8988T (cell line): ENCODE measurements around the gene APOM.
A peak's percentile ranks its signal among the peaks of the same experiment; 100 is the strongest.

Experiments
- DNase-seq: peaks from one replicate; pipeline ENCODE4 v3.0.0; 2011

Gene APOM

DNA sequence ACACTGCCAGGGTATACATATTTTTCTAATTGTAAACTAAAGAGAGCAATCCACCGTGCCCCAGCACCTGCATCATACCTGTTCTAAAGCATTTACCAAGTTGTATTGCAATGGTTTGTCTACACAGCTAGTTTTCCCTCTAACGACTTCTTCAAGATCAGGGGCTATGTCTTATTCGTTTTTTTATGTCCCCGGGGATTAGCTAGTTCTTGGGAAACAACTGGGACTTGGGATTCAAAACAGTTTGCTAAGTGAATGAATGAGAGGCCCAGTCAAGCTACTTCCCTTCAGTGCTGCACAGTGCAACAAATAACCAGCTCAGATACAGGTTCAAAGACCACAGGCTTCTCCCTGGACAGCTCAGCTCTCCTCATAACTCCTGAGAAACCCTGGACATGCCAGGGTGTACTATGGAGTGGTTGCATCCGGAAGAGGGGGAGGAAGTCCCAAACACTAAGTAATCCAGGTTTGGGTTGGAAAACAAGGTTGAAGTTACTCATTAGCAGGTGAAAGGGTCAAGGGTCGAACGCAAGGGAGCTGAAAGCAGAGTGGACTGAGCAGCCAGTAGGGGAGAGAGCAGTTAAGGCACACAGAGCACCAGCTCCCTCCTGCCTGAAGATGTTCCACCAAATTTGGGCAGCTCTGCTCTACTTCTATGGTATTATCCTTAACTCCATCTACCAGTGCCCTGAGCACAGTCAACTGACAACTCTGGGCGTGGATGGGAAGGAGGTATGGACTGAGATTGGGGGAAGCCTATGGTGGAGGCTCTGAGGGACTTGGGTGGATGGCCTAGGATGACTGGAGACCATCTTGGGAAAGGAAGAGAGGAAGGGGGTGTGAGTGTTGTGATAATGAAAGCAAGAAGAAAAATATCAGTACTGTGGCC lies at the start of gene APOM:
APOM (plus strand) TSS at position 546 of the 889 bp plus-strand sequence; CDS start at position 619, 73 bp downstream.
- no peak for DNase-seq

DNA sequence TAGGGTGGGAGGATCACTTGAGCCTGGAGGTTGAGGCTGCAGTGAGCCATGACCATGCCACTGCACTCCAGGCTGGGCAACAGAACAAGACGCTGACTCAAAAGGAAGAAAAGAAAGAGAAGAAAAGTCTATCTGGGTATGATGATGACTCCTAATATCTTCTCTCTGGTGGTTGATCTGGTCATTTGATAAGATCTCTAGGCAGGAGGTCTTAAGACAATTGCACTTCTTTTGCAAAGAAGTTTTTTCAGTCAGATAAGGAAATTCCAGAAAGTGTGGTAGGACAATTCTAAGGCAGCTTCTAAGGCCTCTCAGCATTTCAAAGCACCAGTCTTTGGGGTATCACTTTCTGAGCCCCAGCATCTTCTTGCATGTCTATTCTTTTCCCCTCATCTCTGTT lies 48.4 kb upstream of the APOM start:
- no peak for DNase-seq

DNA sequence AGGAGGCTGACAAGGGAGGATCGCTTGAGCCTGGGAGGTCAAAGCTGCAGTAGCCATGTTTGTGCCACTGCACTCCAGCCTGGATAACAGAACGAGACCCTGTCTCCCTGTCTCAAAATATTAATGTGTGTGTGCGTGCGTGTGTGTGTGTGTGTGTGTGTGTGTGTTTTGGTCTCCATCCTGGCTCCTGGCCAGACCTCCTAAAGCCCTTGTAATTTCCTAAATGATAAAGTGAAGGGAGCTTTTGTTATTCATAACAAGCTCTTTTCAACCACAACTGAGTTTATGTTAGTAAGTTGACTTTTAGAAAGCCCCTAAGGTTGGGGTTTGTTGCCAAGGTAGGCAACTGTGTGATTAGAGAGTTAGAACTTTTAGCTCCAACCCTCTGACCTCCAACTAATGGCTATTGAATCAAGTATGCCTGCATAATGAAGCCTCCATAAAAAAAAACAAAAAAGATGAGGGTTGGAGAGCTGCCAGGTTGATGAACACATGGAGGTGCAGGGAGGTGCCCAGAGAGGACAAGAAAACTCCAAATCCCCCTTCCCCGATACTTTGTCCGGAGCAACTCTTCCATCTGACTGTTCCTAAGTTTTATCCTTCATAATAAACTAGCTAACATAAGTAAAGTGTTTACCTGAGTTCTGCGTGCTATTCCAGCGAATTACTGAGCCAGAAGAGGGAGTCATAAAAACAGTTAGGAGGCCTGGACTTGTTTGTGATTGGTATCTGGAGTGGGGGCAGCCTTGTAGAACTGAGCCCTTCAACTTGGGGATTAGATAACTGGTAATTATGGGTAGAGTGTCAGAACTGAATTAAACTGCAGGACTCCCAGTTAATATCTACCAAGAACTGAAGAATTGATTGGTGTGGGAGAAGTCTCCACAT lies 45.9 kb upstream of the APOM start:
- no peak for DNase-seq

DNA sequence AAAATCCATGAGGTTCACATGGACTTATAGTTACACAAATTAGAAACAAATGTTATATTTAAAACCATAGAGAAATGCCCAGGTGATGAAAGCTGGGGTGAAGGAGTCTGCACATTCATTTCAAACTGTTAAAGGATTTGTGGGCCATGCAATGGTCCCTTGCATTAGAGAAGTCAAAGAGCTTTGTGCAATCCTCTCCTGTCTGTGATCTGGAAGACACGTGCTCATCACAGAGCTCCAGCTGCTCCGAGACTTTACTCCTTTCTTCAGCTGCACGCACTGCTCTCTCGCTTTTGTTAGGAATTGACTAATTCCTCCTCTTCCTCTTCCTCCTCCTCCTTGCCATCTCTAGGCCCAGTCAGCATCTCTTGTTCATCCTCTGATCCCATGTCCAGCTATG lies 44.7 kb upstream of the APOM start:
- DNase-seq, result no peak

DNA sequence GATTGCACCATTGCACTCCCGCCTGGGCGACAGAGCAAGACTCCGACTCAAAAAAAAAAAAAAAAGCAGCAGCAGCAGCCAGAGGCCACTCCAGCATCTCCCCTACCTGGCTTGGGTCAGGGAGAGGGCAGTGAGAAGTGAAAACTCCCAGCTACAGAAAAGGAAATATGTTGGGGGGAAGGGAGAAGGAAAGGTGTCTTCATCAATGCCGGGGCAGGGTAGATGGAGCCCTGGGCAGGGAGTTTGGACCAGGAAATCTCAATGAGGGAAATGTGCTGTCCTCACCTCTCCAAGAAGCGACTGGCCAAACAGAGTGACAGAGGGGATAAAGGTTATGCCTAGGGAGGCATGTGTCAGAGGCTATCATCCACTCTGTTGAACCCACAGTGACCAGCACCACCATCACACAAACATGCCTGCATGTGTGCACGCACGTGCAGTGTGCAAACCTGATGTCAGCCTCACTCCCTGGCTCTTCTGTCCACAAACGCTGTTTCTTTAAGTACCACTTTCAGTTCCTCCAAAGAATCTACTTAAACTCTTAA lies 41.5 kb upstream of the APOM start:
- DNase-seq, result no peak

DNA sequence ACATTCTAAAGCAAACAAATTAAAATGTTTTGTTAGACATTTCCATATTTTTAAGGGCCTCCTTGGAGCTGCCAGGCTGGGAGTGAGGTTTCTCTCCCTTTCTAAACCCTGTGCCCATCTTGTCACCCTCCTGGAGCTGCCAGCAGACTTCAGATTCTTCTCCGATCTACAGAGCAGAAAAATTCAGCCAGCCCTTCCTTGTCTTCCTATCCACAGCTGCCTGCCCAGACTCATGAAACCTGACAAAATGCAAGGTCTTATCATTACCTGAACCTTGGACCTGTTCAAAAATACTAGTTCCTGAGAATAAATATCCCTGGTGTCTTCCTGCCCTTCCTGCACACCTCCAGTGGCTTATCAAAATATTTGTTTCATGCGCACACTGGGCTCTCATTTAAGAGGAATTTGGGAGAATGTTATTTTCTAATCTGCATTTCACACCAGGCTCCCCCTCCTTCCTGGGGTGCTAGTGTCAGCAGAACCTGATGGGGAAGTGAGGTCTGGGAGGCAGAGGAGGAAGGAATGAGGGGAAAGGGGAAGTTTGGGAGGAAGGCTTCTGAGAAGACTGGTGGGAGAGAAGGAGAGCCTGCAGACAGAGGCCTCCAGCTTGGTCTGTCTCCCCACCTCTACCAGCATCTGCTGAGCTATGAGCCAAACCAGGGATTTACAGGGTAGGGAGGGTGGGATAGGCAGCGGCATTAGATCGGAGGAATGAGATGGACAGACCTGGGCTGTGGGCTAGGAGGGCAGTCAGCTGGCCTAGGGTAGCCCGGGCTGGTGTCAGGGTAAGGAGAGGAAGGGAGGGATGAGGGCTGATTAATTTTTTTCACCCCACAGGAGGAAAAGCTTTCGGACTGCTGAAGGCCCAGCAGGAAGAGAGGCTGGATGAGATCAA lies 40.8 kb upstream of the APOM start, which contains the start of gene AIF1:
AIF1 (plus strand) TSS at position 551 of the 895 bp plus-strand sequence; CDS start at position 647, 96 bp downstream.
- DNase-seq, result no peak

DNA sequence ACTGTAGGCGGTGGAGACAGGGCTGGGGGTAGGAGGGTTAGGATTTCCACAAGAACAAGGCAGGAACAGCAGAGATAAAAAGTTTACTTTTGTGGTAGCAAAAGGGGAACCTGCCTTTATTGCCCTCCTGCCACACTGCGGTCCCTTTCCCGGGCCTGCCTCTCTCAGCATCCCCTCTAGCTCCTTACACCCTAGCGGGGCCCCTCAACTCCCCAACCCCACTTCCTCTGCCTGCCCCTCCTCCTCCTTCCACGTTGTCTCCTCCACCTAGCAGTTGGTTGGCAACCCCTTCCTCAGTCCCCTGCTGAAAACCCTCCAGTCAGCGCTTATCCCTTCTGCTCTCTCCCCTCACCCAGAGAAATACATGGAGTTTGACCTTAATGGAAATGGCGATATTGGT lies 39.9 kb upstream of the APOM start:
- no peak for DNase-seq

DNA sequence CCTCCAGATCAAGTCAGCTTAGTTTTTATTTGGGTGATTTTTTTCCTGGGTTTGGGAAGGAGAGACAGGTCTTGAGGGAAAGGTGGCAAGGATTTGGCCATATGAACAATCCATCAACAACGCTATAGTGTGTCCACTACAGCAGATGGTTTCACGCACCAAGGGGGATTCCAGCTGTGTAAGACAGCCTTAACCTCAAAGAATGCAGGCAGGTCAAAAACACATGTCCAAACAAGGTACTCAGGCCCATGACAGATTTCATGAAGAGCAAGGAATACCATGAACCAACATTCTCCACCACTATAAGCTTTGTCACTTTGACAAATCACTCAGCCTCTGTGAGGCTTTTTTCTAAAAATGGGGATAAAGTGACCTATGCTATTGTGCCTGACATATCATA lies 38.7 kb upstream of the APOM start:
- DNase-seq, result no peak

DNA sequence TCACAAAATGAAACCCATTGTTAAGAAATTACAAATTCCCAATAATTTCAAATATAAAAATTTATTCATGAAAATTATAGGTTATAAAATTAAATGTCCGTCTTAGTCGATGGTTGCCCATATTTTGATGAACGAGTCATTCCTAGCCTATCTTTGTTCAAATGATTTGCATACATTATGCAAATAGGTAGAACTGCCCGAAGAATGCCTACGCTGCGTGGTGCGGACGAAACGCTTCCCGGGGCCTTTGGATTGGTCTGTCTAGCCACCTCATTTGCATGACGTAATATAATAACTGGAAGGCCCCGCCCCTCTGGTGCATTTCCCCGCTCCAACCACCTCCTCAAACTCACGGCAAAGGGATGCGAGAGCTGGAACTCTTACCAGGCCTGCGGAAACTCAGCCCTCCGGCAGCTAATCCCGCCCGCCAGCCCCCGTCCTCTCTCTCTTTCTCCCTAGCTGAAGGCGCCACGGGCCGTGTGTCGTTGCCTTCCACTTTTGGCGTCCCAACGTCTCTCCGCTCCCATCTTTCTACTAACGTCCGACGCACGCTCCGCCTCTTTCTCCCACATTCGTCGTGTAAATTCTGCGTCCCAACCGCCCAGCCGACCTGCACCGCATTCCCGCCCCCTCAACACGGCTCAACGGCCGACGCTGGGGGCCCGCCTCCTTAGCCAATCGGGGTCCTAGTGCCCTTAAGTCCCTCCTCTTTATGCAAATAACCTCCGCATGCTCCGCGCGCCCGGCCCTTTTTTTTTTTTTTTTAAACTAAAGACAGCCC lies 35.7 kb upstream of the APOM start:
- DNase-seq, result peak; percentile 91

DNA sequence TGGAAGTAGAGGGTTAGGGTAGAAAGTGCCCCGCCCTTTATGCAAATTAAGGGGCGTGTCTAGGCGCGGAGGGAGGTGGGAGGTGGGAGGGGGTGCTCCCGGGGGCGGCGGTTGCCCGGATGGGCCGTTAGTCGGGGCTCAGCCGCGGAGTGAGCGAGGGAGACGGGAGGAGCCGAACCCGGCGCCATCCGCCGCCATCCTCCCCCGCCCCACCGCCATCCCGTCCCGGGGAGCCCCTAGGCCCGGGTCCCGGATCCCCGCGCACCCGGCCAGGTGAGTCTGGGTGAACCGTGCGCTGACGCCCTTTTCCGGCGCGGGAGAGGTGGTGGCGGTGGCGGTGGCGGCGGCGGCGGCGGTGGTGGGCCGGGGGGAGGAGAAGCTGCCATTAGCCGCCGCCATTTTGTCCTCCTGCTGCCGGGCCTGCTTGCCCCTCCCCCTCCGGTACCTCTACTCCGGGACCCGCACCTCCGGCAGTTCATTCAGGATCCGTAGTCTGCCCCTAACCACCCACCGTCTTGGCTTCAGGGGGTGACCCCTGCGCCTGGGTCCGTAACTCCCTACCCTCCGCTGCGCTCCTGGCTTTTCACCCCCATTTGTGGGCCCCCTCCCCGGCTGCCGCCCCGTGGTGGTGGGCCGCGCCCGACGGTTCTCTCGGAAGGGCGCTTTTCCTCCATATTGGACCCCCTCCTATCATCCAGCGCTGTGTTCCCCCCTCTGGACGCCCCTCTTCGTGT lies 34.9 kb upstream of the APOM start, which contains the start of gene PRRC2A:
PRRC2A (plus strand) TSS at position 130 of the 734 bp plus-strand sequence. CDS start 2,075 bp downstream, outside the sequence.
- peak; percentile 93 for DNase-seq

DNA sequence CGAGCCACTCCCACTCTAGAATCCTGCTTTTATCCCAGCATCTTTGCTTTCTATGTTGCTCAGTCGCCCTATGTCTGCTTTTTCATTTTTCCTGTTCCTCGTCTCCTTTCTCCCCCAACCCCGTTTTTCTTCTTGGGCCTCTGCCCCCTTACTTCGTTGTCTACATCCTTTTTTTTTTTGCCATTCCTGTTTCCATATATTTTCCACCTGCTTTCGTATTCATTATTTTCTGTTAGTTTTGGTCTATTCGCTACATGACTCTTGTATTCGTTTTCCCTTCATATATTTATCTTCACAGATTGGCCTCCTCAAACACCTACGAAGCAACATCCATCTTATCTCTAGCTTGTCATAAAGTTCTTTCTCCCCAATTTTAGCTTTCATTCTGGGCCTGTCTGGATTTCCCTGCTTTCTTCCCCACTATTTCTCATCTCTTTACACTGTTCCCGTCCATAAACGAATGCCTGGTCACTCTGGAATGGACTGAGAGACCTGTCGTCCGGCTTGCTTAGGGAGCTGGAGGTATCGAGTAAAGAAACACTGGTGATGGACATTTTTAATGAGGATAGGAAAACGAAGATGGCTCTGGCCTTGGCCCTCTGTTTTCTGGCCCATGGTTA lies 34.3 kb upstream of the APOM start:
- DNase-seq, result no peak

DNA sequence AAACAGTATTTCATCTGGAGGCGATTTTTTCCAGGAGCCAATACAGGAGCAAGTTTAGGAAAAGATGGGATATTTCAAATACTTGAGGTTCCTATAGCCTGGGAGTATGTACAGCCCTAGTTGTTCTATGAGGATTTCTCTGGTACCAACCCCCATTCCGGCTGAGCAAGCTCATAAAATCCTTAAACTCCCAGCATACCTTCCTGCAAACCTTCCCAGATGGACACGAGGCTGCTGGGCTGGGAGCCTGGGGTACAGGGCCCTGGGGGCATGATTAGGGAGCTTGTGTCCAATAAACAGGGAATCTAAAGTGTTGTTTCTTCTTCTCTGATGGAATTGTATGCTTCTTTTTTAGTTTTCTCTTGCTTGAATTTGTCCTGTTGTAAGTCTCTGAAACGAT lies 33.7 kb upstream of the APOM start:
- DNase-seq, result no peak

DNA sequence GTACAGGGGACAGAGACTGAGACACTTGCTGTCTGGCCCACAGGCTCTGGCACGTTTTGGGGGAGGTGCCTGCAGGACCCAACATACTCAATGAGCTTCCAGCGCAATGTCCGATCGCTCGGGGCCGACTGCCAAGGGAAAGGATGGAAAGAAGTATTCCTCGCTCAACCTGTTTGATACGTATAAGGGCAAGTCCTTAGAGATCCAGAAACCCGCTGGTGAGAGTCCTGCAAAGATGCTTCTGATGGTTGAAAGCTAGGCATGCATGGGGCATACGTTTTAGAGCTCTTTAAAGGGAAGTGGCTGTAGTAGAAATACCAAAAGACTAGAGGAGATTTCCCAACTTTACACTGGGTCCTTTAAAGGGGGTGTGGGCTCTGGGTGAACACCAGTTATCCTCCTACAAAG lies 33.0 kb upstream of the APOM start:
- DNase-seq, result no peak

DNA sequence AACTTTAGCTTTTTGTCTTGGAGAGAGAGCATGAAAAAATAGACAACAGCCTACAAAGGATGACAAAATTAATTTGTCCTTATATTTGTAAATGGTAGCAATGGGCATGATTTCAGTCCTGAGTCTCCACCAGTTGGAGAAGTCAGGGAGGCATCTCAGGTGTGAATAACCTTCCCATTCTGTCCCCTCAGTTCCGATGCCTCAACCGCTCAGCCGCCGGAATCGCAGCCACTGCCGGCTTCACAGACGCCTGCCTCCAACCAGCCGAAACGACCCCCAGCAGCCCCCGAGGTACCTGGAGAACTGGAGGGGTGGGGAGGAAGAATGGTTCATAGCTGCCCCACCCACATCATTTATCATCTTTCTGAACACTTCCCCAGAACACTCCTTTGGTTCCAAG lies 31.6 kb upstream of the APOM start:
- DNase-seq, result no peak

DNA sequence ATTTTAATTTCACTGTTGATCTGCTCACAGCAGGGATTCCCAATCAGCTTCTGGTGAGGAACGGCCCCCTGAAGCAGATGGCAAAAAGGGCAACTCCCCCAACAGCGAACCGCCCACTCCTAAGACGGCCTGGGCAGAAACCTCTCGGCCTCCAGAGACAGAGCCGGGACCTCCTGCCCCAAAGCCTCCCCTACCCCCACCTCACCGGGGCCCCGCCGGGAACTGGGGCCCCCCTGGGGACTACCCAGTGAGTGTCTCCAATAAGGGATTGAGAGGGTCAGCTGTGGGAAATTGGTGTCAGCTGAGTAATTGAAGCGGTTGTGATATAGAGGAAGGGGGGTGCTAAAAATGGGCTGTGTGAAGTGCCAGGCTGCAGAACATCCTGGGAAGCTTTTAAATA lies 28.7 kb upstream of the APOM start:
- no peak for DNase-seq

DNA sequence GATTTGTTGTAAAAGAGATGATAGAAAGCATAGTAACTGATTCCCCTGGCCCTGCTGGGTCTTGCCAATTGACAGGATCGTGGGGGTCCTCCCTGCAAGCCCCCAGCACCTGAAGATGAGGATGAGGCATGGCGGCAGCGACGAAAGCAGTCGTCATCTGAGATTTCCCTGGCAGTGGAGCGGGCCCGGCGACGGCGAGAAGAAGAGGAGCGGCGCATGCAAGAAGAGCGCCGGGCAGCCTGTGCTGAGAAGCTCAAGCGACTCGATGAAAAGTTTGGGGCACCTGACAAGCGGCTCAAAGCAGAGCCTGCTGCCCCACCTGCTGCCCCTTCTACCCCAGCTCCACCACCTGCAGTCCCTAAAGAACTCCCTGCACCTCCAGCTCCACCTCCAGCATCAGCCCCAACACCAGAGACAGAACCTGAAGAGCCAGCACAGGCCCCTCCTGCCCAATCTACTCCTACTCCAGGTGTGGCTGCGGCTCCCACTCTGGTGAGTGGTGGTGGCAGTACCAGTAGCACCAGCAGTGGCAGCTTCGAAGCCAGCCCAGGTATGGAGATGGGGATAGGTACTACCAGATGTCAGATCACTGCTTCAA lies 27.9 kb upstream of the APOM start:
- no peak for DNase-seq

DNA sequence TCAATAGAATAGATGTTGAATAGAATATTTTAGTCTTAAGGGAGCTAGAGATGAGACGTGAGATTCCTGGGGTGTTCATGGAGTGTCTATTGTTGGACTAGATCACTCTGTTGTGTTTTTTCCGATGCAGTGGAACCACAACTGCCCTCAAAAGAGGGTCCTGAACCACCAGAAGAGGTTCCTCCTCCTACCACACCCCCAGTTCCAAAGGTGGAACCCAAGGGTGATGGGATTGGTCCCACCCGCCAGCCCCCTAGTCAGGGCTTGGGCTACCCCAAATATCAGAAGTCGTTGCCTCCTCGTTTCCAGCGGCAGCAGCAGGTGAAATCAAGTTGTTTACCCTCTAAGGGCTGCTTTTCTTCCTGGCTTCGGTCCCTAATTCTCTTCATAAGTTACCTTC lies 26.7 kb upstream of the APOM start:
- DNase-seq, result no peak

DNA sequence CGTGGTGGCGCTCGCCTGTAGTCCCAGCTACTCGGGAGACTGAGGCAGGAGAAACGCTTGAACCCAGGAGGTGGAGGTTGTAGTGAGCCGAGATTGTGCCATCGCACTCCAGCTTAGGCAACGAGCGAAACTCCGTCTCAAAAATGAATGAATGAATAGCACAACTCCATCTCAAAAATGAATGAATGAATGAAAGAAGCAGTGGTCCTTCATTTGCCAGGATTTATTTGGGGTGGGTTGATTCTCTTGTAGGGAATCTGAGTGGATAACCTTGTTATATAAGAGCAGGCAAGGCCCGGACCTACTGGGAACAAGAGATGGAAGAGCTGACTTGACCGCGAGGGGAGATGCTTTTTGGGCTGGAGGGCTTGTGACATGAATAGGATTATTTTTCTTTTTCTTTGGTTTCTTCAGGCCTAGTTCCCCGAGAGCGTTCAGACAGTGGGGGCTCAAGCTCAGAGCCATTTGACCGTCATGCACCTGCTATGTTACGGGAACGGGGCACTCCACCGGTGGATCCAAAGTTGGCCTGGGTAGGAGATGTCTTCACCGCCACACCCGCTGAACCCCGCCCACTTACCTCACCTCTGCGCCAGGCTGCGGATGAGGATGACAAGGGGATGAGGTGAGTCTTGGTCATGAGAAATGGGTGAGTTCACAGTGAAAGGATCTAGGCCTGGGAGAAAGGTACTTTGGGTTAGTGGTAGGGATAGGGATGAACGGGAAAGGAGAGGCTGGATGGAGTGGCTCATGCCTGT lies 25.3 kb upstream of the APOM start:
- DNase-seq, result no peak

DNA sequence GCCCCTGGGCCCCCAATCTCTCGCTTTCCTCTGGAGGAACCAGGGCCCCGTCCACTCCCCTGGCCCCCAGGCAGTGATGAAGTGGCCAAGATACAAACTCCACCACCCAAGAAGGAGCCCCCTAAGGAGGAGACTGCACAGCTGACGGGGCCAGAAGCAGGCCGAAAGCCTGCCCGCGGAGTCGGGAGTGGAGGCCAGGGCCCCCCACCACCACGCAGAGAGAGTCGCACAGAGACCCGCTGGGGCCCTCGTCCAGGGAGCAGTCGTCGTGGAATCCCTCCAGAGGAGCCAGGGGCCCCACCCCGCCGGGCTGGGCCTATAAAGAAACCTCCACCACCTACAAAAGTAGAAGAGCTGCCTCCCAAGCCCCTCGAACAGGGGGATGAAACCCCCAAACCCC lies 24.5 kb upstream of the APOM start:
- no peak for DNase-seq
